Urothelium cell line (cell line): ENCODE results near the gene DGUOK.
"Not testable (repeated sequence)": the region's sequence is repeated elsewhere in the genome, so short reads cannot be mapped to it uniquely, and the experiment has no call there.

Experiments used
- DNase-seq: peaks from one replicate; pipeline ENCODE4 v3.0.0; 2011; ENCODE audit warnings: low spot score, mixed read lengths
- FAIRE-seq: peaks from 2 replicates; lab custom pipeline; 2011; peaks lifted over from hg19 to GRCh38; lab: Jason Lieb, UNC

The DGUOK gene

GRCh38 chr2:73899801-73900336 is 26.8 kb upstream of the DGUOK start:
- FAIRE-seq (no peak), DNase-seq (no peak)

DNA sequence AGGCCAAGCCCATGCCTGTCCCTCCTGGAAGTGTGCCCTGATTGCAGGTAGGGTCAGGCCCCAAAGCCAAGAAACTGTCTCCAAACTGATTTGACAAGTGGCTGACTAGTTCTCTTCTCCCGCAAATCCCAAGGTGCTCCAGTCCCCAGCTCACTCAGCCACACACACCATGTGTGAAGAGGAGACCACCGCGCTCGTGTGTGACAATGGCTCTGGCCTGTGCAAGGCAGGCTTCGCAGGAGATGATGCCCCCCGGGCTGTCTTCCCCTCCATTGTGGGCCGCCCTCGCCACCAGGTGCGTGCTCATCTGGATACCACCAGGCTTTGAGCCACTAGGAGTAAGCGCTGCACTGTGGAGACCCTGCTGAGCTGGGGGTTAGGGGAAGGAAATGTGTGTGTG is 25.5 kb upstream of the DGUOK start:
- FAIRE-seq (no peak), DNase-seq (no peak)

GRCh38 chr2:73902284-73902683 is 24.4 kb upstream of the DGUOK start:
- DNase-seq: no peak
- FAIRE-seq: no peak

- DNase-seq: no peak
- no peak for FAIRE-seq
Observed at GRCh38 chr2:73903313-73903712, 23.4 kb upstream of the DGUOK start.

GRCh38 chr2:73903949-73904613 is 22.6 kb upstream of the DGUOK start:
- not testable (repeated sequence) for DNase-seq, FAIRE-seq

GRCh38 chr2:73904952-73905351 is 21.7 kb upstream of the DGUOK start:
- FAIRE-seq (no peak), DNase-seq (no peak)

DNA sequence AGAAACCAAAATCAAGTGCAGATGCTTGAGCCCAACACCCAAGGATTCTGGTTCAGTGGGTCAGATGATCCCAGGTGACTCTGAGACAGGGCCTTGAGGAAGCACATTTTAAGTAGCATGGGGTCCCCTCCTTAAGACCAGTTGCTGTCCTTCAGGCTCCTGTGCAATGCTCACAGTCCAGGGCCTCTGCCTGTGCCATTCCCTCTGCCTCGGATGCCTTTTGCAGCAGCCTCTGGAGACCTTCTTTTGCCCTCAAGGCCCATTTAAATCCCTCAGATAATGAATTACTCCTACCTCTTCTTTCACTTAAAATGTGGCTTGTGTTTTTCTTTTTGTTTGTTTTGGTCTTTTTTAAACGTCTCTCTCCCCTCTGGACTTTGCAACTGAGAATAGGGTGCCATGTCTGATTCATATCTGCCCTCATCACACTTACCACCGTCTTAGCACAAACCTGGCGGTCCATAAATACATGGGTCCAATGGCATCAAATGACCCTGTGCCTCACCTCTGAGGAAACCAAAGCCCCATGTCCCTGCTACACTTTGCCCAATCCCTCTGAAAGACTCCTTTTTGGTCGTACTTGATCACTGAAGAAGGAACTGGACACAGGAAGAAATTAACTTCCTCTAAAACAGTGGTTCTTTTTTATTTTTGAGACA is 19.7 kb upstream of the DGUOK start:
- no peak for FAIRE-seq
- DNase-seq: no peak

DNA sequence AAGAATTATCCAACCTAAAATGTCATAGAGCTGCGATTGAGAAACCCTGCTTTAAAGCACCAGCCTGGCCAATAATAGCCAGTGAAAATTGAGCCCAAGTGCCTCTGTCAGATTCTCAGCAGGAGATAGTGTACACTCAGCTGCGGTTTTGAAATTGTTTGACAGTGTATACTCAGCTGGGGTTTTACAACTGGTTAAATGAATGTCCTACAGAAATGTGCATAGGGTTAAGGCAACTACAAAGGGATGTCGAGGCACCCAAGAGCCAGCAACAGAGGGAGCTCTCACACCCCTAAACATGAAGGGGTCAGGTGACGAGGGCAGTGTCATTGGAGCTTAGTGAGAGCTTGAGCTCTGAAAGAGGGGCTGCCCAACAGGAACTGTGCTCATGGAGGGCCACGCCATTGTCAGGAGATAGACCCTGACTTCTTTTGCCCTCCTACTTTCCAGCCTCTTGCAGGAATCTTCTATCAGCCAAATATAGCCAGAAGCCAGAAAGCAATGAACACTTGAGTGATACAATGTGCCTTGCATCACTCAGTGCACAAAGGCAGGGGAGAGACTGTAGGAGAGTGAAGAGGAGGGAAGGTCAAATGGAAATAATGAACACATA is 18.7 kb upstream of the DGUOK start:
- no peak for FAIRE-seq
- no peak for DNase-seq

DNA sequence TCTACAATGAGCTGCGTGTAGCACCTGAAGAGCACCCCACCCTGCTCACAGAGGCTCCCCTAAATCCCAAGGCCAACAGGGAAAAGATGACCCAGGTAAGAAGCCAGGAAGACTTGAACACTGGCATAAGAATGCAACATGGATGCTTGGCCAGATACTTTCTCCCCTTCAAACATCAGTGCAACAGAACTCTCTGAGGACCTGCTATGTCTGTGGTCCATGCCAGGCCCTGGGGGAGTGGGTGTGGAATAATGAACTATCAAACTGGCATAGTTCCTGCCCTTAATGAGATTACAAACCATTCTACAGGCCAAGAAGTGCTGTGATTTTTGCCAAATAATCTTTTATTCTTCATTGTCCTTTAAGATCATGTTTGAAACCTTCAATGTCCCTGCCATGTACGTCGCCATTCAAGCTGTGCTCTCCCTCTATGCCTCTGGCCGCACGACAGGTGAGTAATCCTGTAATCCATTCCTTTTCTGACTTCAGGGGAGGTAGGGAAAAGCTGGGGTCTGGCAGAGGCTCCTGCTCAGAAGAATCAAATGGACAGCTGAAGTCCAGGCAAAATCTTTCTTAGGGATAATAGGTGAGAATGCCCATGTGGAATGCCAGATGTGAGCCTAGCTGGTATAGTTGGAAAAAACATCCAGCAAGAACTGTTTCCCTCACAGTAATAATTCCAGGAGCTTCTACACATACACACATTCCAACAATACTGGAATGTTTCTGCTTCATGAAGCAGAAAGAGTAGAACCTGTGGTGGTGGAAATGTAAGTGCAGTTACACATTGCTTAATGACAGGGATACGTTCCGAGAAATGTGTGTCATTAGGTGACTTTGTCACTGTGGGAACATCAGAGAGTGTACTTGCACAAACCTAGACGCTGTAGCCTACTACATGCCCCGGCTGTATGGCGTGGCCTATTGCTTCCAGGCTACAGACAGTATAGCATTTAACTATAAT is 17.7 kb upstream of the DGUOK start:
- DNase-seq: no peak
- FAIRE-seq: no peak

GRCh38 chr2:73910873-73911547 is 15.7 kb upstream of the DGUOK start:
- no peak for DNase-seq
- FAIRE-seq: no peak

- DNase-seq (no peak), FAIRE-seq (no peak)
Observed at GRCh38 chr2:73911548-73912208, 15.0 kb upstream of the DGUOK start.

GRCh38 chr2:73913414-73914054 is 13.1 kb upstream of the DGUOK start:
- FAIRE-seq: no peak

GRCh38 chr2:73914667-73915066 is 12.0 kb upstream of the DGUOK start:
- FAIRE-seq (no peak), DNase-seq (no peak)

More at GRCh38 chr2:73913414-73914054, 13.1 kb upstream of the DGUOK start:
- DNase-seq: no peak

GRCh38 chr2:73915437-73915993 is 11.2 kb upstream of the DGUOK start:
- no peak for FAIRE-seq

GRCh38 chr2:73916666-73917065 is 10.0 kb upstream of the DGUOK start:
- DNase-seq: no peak
- no peak for FAIRE-seq

More at GRCh38 chr2:73915437-73915993, 11.2 kb upstream of the DGUOK start:
- no peak for DNase-seq

- DNase-seq: no peak
- FAIRE-seq: no peak
Observed at GRCh38 chr2:73917296-73917695, 9.4 kb upstream of the DGUOK start.

DNA sequence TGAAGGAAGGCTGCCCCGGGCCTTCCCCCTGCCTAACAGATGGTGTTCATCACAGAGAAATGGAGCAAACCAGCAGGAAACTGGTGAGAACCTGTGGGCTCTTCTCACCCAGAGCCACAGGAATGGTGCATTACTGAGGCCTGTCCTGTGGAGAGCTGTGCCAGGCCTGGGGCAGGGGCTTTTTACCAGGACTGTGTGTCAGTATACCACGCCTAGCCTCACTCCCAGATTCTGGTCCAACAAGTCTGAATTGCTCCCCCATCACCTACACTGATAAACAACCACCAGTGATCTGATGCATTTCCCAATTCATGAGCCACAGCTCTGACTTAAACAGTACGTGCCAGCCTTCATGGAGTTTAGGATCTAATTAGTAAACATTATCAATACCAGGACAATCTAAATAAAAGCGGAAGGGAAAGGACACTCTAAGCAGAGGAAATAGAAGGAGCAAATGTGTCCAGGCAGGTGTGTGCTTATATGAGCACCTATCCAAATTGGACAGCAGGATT is 8.9 kb upstream of the DGUOK start:
- FAIRE-seq (peak; percentile 17), DNase-seq (no peak)

DNA sequence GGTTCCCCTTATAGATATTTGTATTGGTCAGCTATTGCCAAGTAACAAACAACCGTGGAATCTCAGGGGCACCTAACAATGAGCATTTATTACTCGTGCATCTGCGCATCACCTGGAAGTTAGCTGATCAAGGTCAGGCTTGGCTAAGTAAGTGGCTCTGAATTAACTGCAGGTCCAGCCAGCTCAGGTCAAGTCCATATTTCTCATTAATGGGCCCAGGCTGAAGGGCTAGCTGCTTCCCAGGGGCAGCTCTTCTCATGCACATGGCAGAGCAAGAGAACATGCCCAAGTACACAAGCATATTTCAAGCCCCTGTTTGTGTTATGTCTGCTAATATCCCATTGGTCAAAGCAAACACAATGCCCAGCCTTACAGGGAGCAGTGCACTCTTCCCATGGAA is 7.8 kb upstream of the DGUOK start:
- DNase-seq (no peak), FAIRE-seq (no peak)
